Tibial nerve (tissue), 4 donors: Measurements from ENCODE around the gene TAF6.

Experiments
- EP300 ChIP-seq, 2 donors: sonication (generic); formaldehyde crosslinking; IDR thresholded peaks; one replicate each; pipeline ENCODE4 v1.6.1; 2017; ENCODE audit warnings: antibody characterized with exemption in 2 of 2, mild to moderate bottlenecking in 1 of 2
- POLR2A ChIP-seq, 2 donors: fragments of 450-650 bp; IDR thresholded peaks; one replicate each; pipeline ENCODE4 v1.6.1; 2017; ENCODE audit warnings: antibody characterized with exemption in 2 of 2, mild to moderate bottlenecking in 2 of 2, moderate library complexity in 2 of 2
- TF ChIP-seq, protein P1 (sequence below), 5 experiments: fragments of 200-600 bp in 3 of 5; fragments of 450-650 bp in 2 of 5; sonication (generic) in 3 of 5; IDR thresholded peaks; one replicate each; pipeline ENCODE4 v1.5.1; 2016 to 2019; ENCODE audit warnings: antibody characterized with exemption in 5 of 5, mild to moderate bottlenecking in 3 of 5, moderate library complexity in 2 of 5

DNA sequence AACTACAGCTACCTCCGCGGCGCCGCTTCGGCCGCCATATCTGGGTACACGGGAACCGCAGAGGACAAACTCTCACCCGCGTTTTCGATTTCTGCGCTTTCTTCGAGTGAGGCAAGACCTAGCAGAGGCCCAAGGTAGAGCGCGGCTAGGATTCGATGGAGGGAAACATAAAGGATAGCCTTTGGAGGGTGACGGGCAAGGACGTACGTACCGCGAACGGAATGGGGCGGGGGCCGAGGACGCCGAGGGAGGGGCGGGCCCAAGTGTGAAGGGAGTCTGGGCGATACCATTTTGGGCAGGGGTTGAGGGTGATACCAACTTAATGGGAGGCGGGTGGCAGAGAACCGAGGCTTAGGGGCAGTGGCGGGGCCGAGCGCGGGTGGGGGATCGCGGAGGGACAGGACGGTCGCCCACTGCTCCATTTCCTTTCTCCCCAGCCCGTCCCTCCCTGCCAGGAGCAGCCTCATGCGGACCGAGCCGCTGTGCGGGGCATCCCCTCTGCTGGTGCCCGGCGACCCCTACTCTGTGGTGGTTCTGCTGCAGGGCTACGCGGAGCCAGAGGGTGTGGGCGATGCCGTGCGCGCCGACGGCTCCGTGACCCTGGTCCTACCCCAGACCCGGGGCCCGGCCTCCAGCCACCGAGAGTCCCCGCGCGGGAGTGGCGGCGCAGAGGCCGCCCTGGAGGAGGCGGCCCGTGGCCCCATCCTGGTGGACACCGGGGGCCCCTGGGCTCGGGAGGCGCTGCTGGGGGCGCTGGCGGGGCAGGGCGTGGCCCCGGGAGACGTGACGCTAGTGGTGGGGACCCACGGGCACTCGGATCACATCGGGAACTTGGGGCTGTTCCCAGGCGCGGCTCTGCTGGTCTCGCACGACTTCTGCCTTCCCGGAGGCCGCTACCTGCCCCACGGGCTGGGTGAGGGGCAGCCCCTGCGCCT lies 8.0 kb upstream of the TAF6 start, which contains the start of gene MBLAC1:
- TF ChIP-seq, protein P1, sequence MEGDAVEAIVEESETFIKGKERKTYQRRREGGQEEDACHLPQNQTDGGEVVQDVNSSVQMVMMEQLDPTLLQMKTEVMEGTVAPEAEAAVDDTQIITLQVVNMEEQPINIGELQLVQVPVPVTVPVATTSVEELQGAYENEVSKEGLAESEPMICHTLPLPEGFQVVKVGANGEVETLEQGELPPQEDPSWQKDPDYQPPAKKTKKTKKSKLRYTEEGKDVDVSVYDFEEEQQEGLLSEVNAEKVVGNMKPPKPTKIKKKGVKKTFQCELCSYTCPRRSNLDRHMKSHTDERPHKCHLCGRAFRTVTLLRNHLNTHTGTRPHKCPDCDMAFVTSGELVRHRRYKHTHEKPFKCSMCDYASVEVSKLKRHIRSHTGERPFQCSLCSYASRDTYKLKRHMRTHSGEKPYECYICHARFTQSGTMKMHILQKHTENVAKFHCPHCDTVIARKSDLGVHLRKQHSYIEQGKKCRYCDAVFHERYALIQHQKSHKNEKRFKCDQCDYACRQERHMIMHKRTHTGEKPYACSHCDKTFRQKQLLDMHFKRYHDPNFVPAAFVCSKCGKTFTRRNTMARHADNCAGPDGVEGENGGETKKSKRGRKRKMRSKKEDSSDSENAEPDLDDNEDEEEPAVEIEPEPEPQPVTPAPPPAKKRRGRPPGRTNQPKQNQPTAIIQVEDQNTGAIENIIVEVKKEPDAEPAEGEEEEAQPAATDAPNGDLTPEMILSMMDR (IDR thresholded peaks at IDR 0.05) = no peak
- TF ChIP-seq EP300 (IDR thresholded peaks at IDR 0.05) (peak; percentile 39 to 93), POLR2A (IDR thresholded peaks at IDR 0.05) (no peak)
